ENCODE results near the gene CSNK2B. TPM values are rescaled to one million over a fixed set of nuclear protein-coding genes. Genes with fewer than 3 reads are reported as not detected.

The CSNK2B gene
- polyA plus RNA-seq, 1 experiment: 94.9 TPM

DNA sequence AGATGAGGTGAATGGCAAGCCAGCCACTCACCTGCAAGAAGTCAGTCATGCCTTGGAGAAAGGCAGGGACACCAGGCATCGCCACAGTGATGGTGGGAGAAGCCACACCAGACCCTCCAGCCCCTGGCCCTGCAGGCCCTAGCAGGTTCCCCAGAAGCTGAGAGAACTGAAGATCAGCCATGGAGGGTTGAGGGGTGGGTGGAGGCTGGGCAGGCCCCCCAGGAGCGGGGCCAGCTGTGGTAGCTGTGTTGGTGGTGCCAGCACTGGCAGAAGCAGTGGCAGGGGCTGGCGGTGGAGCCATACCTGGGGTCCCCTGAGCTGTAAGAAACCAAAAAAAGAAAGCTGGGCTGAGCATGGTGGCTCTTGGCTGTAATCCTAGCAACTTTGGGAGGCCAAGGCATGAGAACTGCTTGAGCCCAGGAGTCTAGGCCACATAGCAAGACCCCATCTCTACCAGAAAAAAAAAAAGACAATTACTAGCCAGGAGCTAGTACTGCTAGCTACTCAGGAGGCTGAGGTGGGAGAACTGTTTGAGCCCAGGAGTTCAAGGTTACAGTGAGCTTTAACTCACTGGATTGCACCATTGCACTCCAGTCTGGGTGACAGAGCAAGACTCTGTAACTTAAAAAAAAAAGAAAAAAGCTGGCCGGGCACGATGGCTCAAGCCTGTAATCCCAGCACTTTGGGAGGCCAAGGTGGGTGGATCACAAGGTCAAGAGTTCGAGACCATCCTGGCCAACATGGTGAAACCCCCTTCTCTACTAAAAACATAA lies 22.9 kb upstream of the CSNK2B start:
- H3K4me3 ChIP-seq (ENCODE audit: low read depth, low read length): no peak overlapping the region
- H3K36me3 ChIP-seq (ENCODE audit: control insufficient read depth, insufficient read depth, low read length): peaks cover 52% of the 10 kb centered on the region
- ChIA-PET CTCF (interaction anchor here (0.6 kb wide), 1 partner anchor 277 kb away, joined by 3 read pairs; no protein-coding TSS in a partner anchor), POLR2A (no interaction called here)
- TF ChIP-seq, protein P1, sequence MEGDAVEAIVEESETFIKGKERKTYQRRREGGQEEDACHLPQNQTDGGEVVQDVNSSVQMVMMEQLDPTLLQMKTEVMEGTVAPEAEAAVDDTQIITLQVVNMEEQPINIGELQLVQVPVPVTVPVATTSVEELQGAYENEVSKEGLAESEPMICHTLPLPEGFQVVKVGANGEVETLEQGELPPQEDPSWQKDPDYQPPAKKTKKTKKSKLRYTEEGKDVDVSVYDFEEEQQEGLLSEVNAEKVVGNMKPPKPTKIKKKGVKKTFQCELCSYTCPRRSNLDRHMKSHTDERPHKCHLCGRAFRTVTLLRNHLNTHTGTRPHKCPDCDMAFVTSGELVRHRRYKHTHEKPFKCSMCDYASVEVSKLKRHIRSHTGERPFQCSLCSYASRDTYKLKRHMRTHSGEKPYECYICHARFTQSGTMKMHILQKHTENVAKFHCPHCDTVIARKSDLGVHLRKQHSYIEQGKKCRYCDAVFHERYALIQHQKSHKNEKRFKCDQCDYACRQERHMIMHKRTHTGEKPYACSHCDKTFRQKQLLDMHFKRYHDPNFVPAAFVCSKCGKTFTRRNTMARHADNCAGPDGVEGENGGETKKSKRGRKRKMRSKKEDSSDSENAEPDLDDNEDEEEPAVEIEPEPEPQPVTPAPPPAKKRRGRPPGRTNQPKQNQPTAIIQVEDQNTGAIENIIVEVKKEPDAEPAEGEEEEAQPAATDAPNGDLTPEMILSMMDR (IDR thresholded peaks at IDR 0.05; ENCODE audit: insufficient read depth, low read depth, low read length): no peak
- DNase-seq (ENCODE audit: low read depth): no peak
- H3K27me3 ChIP-seq (ENCODE audit: control insufficient read depth, insufficient read depth, low read length): no peaks in the 10 kb centered on the region

DNA sequence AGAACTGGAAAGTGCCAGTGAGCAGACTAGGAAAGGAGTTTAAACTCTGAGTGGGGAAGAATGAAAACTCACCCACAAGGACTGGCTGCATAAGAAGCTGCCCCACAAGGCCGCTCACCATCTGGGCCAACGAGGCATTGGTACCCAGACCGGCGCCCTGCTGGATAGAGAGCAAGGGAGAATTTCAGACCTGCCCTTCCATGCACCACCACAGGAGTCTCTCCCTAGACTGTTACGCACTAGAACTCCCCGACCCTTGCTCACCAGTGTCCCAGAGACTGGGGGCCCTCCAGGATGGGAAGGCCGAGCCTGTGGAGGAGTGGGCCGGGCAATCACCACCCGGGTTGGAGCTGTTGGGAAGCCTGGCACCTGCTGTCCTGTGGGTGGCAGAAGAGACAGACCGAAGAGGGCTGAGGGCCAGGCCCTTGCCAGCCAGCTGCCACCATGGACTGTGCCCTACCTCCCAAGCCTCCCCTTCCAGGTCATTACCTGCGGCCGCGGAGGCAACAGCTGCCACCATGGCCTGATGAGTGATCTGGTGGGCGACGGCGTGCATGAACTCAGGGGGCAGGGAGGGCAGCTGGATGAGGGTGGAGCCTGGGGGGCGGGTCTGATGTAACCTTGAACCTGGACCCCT lies 21.9 kb upstream of the CSNK2B start:
- Histone ChIP-seq H3K27me3 (ENCODE audit: control insufficient read depth, insufficient read depth, low read length) (no peaks in the 10 kb centered on the region), H3K36me3 (ENCODE audit: control insufficient read depth, insufficient read depth, low read length) (peaks cover 58% of the 10 kb centered on the region), H3K4me3 (ENCODE audit: low read depth, low read length) (no peak overlapping the region)
- no peak for DNase-seq (ENCODE audit: low read depth)
- POLR2A ChIA-PET: no interaction called here
- TF ChIP-seq, protein P1 (IDR thresholded peaks at IDR 0.05; ENCODE audit: insufficient read depth, low read depth, low read length): no peak
- CTCF ChIA-PET: no interaction called here

DNA sequence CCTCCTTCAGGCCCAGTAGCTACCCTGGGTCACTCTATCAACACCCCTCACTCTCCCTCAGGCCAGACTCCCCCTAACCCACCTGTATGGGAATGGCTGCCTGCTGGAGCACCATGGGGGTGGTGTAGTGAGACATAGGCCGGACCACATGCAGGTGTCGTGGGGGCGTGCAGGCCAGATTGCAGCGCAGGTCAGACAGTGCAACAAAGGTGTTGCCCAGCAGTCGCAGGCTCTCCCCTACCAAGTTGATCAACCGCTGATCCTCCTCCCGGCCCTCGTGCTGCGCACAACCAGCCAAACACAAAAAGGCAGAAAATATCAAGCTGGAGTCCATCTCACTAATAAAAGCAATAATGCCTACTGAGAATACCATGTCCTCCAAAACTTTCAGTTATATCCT lies 20.6 kb upstream of the CSNK2B start:
- Histone ChIP-seq H3K27me3 (ENCODE audit: control insufficient read depth, insufficient read depth, low read length) (no peaks in the 10 kb centered on the region), H3K36me3 (ENCODE audit: control insufficient read depth, insufficient read depth, low read length) (peaks cover 60% of the 10 kb centered on the region), H3K4me3 (ENCODE audit: low read depth, low read length) (no peak overlapping the region)
- no peak for DNase-seq (ENCODE audit: low read depth)
- POLR2A ChIA-PET: no interaction called here
- TF ChIP-seq, protein P1 (IDR thresholded peaks at IDR 0.05; ENCODE audit: insufficient read depth, low read depth, low read length): no peak
- CTCF ChIA-PET: no interaction called here

DNA sequence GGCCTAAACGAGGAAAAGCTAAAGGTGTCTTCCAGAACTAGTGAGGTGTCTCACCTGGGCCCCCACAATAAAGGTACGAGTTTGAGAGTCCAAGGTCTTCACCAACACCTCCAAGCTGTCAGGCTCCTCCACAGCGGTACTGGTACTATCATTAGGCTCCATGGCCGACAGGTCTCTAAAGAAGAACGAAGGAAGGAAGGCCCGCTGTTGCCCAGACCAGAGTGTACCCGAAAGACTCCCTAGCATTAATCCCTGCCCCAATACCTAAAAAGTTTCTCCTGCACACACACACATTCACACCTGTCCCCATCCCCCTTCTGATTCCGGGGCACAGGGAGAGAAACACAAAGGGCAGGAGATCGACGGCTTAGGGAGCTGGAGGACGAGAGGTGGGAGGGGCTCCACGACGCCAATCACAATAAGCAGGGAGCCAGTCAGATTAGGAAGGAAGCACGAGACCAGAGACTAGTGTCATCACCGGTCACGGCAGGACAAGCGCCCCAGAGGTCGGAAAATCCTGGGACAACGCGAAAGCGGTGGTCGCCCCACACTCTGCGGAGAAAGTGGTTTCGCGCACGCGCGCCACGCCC lies 14.2 kb upstream of the CSNK2B start:
- Histone ChIP-seq H3K36me3 (ENCODE audit: control insufficient read depth, insufficient read depth, low read length) (peaks cover 22% of the 10 kb centered on the region), H3K27me3 (ENCODE audit: control insufficient read depth, insufficient read depth, low read length) (no peaks in the 10 kb centered on the region), H3K4me3 (ENCODE audit: low read depth, low read length) (peak overlapping the region; percentile 77)
- DNase-seq (ENCODE audit: low read depth): no peak
- POLR2A ChIA-PET: interaction anchor here (1.1 to 1.2 kb wide), 3 partner anchors 9 to 30 kb away, joined by 3 to 11 read pairs (median 3); partner anchors contain the start of gene C6orf47
- CTCF ChIA-PET: interaction anchor here (1.0 to 2.3 kb wide), 4 partner anchors 9 to 175 kb away, joined by 3 to 15 read pairs (median 6); partner anchors contain the start of genes C6orf47 and HSPA1B
- TF ChIP-seq, protein P1 (IDR thresholded peaks at IDR 0.05; ENCODE audit: insufficient read depth, low read depth, low read length): no peak

Data from BJ (cell line).